ENCODE data around the gene TMEM51. TPM values are rescaled to one million over a fixed set of nuclear protein-coding genes. Genes with fewer than 3 reads are reported as not detected.
A peak's percentile ranks its signal among the peaks of the same experiment; 100 is the strongest.

Gene TMEM51
- total and polyA plus RNA-seq, 2 of the 13 experiments (the other 11 are each of a cell fraction or from before 2014, with no cell fraction given), result 12.2 to 22.3 TPM

- ChIA-PET CTCF (ENCODE audit: low intra/inter-chr PET ratio, low total read pairs) (interaction anchor here (2.7 kb wide), 1 partner anchor 26 kb away, joined by 10 read pairs; no protein-coding TSS in a partner anchor), POLR2A (interaction anchor here (1.5 kb wide), 1 partner anchor 22 kb away, joined by 3 read pairs; no protein-coding TSS in a partner anchor)
- DNase-seq (ENCODE audit: low spot score) (no peak), ATAC-seq (no peak), FAIRE-seq (no peak)
- Histone ChIP-seq H3K4me3 (replicated peaks in 1 of 3; ENCODE audit: insufficient read depth in 1 of 3, low read depth in 2 of 3, low read length in 3 of 3) (peak overlapping the region; percentile 69 to 83 (median 70); a peak in 4 of 6 replicates), H3K27ac (ENCODE audit: extremely low read length, insufficient read depth, low read length) (no peak overlapping the region), H3K9me3 (ENCODE audit: low read length) (no peaks in the 10 kb centered on the region), H3K4me2 (ENCODE audit: low read depth, low read length) (peak overlapping the region; percentile 86), H3K36me3 (replicated peaks in 1 of 2; ENCODE audit: control insufficient read depth in 1 of 2, insufficient read depth in 2 of 2, low read length in 2 of 2) (peaks cover 0 to 11% of the 10 kb centered on the region in 2 experiments; a peak in 2 of 5 replicates), H3K79me2 (ENCODE audit: insufficient read depth, low read length) (peaks cover 76% of the 10 kb centered on the region), H3K27me3 (ENCODE audit: control insufficient read depth in 1 of 2, insufficient read depth in 2 of 2, low read length in 2 of 2) (no peaks in the 10 kb centered on the region), H3K4me1 (ENCODE audit: insufficient read depth, low read length) (peaks cover 78% of the 10 kb centered on the region), H4K20me1 (ENCODE audit: insufficient read depth, low read length) (peaks cover 33% of the 10 kb centered on the region; the same call in 1 of the 2 replicates), H3K9ac (ENCODE audit: insufficient read depth, low read depth, low read length) (no peak overlapping the region), H2AFZ (ENCODE audit: low read length) (no peak overlapping the region)
- in situ Hi-C loops (cut with HindIII; ENCODE audit: extremely low pct_ligation_motif_present, low pct_unique_long_range_greater_than_20kb) (no loop called here), intact Hi-C loops (cut with micrococcal nuclease; ENCODE audit: unreplicated experiment) (no loop called here)
- TF ChIP-seq KDM1A (CRISPR knock-in tag; IDR thresholded peaks at IDR 0.05), result peak; percentile 29; the same call in 1 of the 2 replicates
- TF ChIP-seq ZNF768 (CRISPR knock-in tag; IDR thresholded peaks at IDR 0.05), result peak; percentile 66
- TF ChIP-seq ZMYM3 (CRISPR knock-in tag; IDR thresholded peaks at IDR 0.05), result peak; percentile 76
- TF ChIP-seq ZNF441 (CRISPR knock-in tag; IDR thresholded peaks at IDR 0.05; ENCODE audit: borderline replicate concordance), result no peak
- TF ChIP-seq, protein P1, sequence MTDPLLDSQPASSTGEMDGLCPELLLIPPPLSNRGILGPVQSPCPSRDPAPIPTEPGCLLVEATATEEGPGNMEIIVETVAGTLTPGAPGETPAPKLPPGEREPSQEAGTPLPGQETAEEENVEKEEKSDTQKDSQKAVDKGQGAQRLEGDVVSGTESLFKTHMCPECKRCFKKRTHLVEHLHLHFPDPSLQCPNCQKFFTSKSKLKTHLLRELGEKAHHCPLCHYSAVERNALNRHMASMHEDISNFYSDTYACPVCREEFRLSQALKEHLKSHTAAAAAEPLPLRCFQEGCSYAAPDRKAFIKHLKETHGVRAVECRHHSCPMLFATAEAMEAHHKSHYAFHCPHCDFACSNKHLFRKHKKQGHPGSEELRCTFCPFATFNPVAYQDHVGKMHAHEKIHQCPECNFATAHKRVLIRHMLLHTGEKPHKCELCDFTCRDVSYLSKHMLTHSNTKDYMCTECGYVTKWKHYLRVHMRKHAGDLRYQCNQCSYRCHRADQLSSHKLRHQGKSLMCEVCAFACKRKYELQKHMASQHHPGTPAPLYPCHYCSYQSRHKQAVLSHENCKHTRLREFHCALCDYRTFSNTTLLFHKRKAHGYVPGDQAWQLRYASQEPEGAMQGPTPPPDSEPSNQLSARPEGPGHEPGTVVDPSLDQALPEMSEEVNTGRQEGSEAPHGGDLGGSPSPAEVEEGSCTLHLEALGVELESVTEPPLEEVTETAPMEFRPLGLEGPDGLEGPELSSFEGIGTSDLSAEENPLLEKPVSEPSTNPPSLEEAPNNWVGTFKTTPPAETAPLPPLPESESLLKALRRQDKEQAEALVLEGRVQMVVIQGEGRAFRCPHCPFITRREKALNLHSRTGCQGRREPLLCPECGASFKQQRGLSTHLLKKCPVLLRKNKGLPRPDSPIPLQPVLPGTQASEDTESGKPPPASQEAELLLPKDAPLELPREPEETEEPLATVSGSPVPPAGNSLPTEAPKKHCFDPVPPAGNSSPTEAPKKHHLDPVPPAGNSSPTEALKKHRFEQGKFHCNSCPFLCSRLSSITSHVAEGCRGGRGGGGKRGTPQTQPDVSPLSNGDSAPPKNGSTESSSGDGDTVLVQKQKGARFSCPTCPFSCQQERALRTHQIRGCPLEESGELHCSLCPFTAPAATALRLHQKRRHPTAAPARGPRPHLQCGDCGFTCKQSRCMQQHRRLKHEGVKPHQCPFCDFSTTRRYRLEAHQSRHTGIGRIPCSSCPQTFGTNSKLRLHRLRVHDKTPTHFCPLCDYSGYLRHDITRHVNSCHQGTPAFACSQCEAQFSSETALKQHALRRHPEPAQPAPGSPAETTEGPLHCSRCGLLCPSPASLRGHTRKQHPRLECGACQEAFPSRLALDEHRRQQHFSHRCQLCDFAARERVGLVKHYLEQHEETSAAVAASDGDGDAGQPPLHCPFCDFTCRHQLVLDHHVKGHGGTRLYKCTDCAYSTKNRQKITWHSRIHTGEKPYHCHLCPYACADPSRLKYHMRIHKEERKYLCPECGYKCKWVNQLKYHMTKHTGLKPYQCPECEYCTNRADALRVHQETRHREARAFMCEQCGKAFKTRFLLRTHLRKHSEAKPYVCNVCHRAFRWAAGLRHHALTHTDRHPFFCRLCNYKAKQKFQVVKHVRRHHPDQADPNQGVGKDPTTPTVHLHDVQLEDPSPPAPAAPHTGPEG (CRISPR knock-in tag; IDR thresholded peaks at IDR 0.05), result no peak
- TF ChIP-seq KDM5B (CRISPR knock-in tag; IDR thresholded peaks at IDR 0.05; ENCODE audit: borderline replicate concordance), result no peak
- TF ChIP-seq ZBTB1 (CRISPR knock-in tag; IDR thresholded peaks at IDR 0.05; ENCODE audit: borderline replicate concordance), result no peak
- no peak for TF ChIP-seq NR2C2 (CRISPR knock-in tag; IDR thresholded peaks at IDR 0.05; ENCODE audit: borderline replicate concordance)
- TF ChIP-seq ZNF629 (CRISPR knock-in tag; conservative IDR thresholded peaks at IDR 0.05), result peak; percentile 90
- BruUV-seq (replicated peaks), result no TSS peak
- 84% methylated on average over 5 of the region's 5 CpGs for WGBS (ENCODE audit: low lambda C conversion rate)
Observed at GRCh38 chr1:15155191-15155590, 1.6 kb downstream of the TMEM51 start.
